ENCODE measurements around the gene KCTD16.

GRCh38 chr5:144510845-144511579 lies 340.3 kb downstream of the KCTD16 start:
- TF ChIP-seq RFX5 (IDR thresholded peaks at IDR 0.05; ENCODE audit: low read length) (no peak), FOXM1 (IDR thresholded peaks at IDR 0.05; ENCODE audit: low read depth) (no peak), USF2 (IDR thresholded peaks at IDR 0.05; ENCODE audit: borderline replicate concordance, low read depth, low read length) (no peak), CTCF (IDR thresholded peaks at IDR 0.05) (no peak), EZH2phosphoT487 (IDR thresholded peaks at IDR 0.05; ENCODE audit: borderline replicate concordance, low read depth) (no peak), JUND (IDR thresholded peaks at IDR 0.05) (no peak), POLR2AphosphoS5 (IDR thresholded peaks at IDR 0.05; ENCODE audit: low read depth, low read length) (no peak), REST (IDR thresholded peaks at IDR 0.05; ENCODE audit: low read depth, low read length) (no peak), EP300 (IDR thresholded peaks at IDR 0.05; ENCODE audit: borderline replicate concordance in 1 of 2, low read depth in 1 of 2, low read length in 1 of 2) (no peak), TEAD4 (IDR thresholded peaks at IDR 0.05; ENCODE audit: borderline replicate concordance, insufficient read depth) (no peak), YY1 (IDR thresholded peaks at IDR 0.05; ENCODE audit: low read depth) (no peak), GATA2 (CRISPR knock-in tag; IDR thresholded peaks at IDR 0.05) (no peak), RAD21 (IDR thresholded peaks at IDR 0.05; ENCODE audit: low read length) (no peak)

All from SK-N-SH (cell line).